Chondrocyte (in vitro differentiated cells): ENCODE measurements around the gene CCL18. TPM values are rescaled to one million over a fixed set of nuclear protein-coding genes. Genes with fewer than 3 reads are reported as not detected.
"Not testable (repeated sequence)": the region's sequence is repeated elsewhere in the genome, so short reads cannot be mapped to it uniquely, and the experiment has no call there.

Experiments used
- DNase-seq: peaks from one replicate; pipeline ENCODE4 v3.0.0; 2021; ENCODE audit warnings: mixed read lengths, low spot score
- H3K27ac Mint-ChIP-seq: one replicate; pipeline ENCODE4 v1.8.0; 2021; ENCODE audit warnings: mild to moderate bottlenecking, moderate library complexity, mixed read lengths; ENCODE audit not compliant: unreplicated experiment
- H3K27me3 Mint-ChIP-seq: 2 replicates; pipeline ENCODE4 v1.8.0; 2021; ENCODE audit warnings: low read depth, mixed read lengths
- H3K36me3 Mint-ChIP-seq: 2 replicates; pipeline ENCODE4 v1.8.0; 2021; ENCODE audit warnings: low read depth, mixed read lengths
- H3K4me1 Mint-ChIP-seq: 2 replicates; pipeline ENCODE4 v1.8.0; 2021; ENCODE audit warnings: low read depth, mild to moderate bottlenecking, mixed read lengths
- H3K4me3 Mint-ChIP-seq: one replicate; pipeline ENCODE4 v1.8.0; 2021; ENCODE audit warnings: mild to moderate bottlenecking, moderate library complexity, mixed read lengths; ENCODE audit not compliant: unreplicated experiment
- H3K9me3 Mint-ChIP-seq: 2 replicates; pipeline ENCODE4 v1.8.0; 2021; ENCODE audit warnings: low read depth, mixed read lengths
- total RNA-seq: library from RNA; stranded (reverse); gene quantifications from 3 replicates; pipeline ENCODE4 v1.2.1, GENCODE V29; 2021
- TF ChIP-seq, protein P1 (sequence below): fragments of 200-600 bp; sonication (generic); IDR thresholded peaks from 2 replicates; pipeline ENCODE4 v1.5.0; 2021; ENCODE audit warnings: antibody characterized with exemption, mild to moderate bottlenecking, moderate library complexity

CCL18 gene
- total RNA-seq, 1 donor from 2014 or later, result not detected

DNA sequence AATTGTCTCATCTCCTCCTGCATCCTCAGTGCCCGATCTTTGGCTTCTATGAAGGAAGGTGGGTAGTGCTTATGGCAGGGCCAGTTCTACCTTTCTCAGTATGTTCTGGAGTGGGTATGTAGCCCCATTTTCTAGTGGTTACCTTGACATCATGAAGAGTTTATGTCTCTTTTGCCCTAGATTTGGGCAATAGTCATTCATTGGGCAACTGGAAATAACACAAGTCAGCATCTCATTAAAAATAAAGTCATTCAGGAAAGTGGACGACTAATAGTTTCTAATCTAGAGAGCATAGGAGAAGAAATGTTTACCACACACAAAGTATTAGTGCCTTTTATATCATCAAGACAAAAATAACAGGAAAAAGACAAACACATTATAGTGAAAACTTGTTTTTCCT lies 19.6 kb downstream of the CCL18 start:
- not testable (repeated sequence) for H3K9me3 Mint-ChIP-seq, H3K36me3 Mint-ChIP-seq, H3K4me3 Mint-ChIP-seq, DNase-seq, H3K27ac Mint-ChIP-seq, H3K4me1 Mint-ChIP-seq
- peaks cover 20% of the 10 kb centered on the region for H3K27me3 Mint-ChIP-seq

DNA sequence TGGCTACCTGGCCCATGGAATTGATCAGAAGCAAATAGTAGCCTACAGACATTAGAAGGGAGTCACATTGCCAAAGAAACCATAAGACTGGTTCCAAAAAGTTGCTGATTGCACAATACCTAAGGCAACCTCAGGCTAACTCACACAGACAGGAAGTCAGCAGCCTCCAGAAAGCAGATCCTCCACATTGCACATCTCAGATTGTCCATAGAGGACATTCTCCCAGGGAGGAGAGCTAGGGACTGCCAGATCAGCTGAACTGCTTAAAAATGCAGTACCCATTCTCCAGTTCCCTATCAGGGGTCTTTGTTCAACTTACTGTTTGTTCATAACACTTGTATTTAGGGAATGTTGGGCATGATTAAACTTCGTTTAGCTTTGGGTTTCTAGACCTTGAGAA lies 21.7 kb downstream of the CCL18 start:
- DNase-seq, result no peak
- Mint-ChIP-seq H3K36me3 (no peaks in the 10 kb centered on the region), H3K27me3 (peaks cover 27% of the 10 kb centered on the region), H3K4me1 (no peaks in the 10 kb centered on the region), H3K27ac (no peak overlapping the region), H3K9me3 (no peaks in the 10 kb centered on the region), H3K4me3 (no peak overlapping the region)
- TF ChIP-seq, protein P1, sequence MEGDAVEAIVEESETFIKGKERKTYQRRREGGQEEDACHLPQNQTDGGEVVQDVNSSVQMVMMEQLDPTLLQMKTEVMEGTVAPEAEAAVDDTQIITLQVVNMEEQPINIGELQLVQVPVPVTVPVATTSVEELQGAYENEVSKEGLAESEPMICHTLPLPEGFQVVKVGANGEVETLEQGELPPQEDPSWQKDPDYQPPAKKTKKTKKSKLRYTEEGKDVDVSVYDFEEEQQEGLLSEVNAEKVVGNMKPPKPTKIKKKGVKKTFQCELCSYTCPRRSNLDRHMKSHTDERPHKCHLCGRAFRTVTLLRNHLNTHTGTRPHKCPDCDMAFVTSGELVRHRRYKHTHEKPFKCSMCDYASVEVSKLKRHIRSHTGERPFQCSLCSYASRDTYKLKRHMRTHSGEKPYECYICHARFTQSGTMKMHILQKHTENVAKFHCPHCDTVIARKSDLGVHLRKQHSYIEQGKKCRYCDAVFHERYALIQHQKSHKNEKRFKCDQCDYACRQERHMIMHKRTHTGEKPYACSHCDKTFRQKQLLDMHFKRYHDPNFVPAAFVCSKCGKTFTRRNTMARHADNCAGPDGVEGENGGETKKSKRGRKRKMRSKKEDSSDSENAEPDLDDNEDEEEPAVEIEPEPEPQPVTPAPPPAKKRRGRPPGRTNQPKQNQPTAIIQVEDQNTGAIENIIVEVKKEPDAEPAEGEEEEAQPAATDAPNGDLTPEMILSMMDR, result no peak

DNA sequence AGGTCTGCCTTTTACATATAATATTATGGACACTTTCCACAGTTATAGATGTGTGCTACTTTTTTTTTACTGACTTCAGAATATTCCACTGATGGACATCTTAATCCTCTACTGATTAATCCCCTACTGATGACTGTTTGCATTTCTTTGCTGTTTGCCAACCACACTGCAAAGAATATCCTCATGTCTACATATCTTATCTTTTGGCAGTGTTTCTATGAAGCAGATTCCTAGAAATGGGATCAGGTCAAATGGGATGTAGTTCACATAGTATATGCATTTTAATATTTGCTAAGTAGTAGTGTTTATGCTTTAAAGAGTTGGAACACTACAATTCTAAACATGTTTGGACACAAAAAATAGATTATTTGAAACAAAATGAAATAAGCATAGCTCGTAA lies 22.7 kb downstream of the CCL18 start:
- Mint-ChIP-seq H3K4me1 (no peaks in the 10 kb centered on the region), H3K27ac (no peak overlapping the region), H3K9me3 (no peaks in the 10 kb centered on the region), H3K27me3 (peaks cover 29% of the 10 kb centered on the region), H3K36me3 (no peaks in the 10 kb centered on the region), H3K4me3 (no peak overlapping the region)
- TF ChIP-seq, protein P1, result no peak
- no peak for DNase-seq

DNA sequence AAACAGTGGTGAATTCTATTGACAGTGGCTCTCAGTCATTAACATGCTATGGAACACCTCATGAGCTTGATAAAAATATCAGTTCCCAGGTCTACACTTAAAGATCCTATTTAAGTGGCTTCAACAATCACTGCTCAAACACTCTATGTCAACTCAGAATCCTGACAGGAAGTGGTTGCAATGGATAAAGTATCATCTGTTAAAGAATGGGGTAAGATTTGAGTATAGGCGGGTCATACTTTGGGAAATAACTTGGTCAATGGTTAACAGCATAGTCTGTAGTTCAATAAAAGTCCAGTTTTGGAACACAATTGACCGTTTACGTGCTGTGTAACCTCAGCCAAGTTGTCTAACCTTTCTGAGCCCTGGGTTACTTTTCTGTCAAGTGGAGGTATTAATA lies 23.4 kb downstream of the CCL18 start:
- not testable (repeated sequence) for H3K9me3 Mint-ChIP-seq, H3K36me3 Mint-ChIP-seq, DNase-seq, H3K27ac Mint-ChIP-seq, H3K4me3 Mint-ChIP-seq, H3K4me1 Mint-ChIP-seq
- H3K27me3 Mint-ChIP-seq, result peaks cover 31% of the 10 kb centered on the region

DNA sequence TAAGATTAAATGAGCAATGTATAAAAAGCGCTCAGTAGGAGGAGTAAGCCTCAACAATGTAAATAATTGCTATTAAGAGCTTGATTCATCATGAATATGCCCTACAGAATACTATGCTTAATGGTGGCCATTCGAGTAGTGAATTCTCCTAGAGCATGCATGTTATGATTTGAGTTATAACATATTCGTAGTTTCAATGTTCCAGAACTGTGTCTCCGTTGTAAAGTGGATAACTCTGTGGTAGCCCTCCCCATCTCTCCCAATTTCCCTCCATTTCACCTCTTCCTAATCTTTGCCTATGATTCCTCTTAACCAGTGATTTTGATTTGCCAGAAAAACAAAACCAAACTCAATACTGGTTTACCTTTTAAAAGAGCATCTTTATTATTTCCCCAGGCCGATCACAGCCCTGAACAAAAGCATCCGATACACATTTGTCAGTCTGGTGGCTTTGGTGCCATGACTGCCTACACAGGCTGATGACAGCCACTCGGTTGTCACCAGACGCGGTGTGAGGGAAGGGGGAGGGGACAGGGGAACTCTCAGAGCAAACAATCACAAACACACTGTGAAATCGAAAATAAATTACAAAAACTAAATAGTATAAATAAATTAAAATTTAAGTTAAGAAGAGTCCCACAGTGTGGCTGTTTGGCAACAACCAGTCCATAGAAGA lies 24.0 kb downstream of the CCL18 start:
- peaks cover 34% of the 10 kb centered on the region for H3K27me3 Mint-ChIP-seq
- H3K4me1 Mint-ChIP-seq, H3K9me3 Mint-ChIP-seq, DNase-seq, H3K4me3 Mint-ChIP-seq, H3K36me3 Mint-ChIP-seq, H3K27ac Mint-ChIP-seq: not testable (repeated sequence)

DNA sequence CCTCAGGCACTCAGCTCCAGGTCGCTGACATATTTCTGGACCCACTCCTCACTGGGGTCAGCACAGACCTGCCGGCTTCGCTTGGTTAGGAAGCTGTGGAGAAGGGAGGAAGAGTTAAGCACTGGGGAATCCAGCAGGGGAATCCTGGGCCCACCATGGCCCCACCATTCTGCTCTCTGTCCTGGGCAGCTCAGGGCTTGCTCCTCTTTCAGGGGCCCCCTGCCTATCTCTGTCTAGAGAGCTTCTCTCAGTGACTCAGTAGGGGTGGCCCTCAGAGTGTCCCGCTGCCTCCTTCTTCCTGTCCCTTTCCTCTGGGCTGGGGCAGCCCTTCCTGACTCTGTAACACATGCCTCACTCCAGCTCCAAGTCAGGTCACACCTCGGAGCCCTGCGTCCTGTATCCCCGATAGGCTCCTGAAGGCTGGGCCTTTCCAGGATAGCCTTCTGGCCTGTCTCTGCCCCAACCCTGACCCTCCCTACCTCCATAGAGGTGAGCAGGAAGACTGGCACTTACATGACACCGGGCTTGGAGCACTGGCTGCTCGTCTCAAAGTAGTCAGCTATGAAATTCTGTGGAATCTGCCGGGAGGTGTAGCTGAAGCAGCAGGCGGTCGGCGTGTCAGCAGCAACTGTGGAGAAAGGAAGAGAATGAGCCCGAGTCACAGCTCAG lies 24.7 kb downstream of the CCL18 start:
- H3K4me3 Mint-ChIP-seq, result no peak overlapping the region
- no peaks in the 10 kb centered on the region for H3K4me1 Mint-ChIP-seq
- H3K36me3 Mint-ChIP-seq, result no peaks in the 10 kb centered on the region
- peaks cover 33% of the 10 kb centered on the region for H3K27me3 Mint-ChIP-seq
- DNase-seq, result no peak
- TF ChIP-seq, protein P1, result no peak
- H3K9me3 Mint-ChIP-seq, result no peaks in the 10 kb centered on the region
- H3K27ac Mint-ChIP-seq, result no peak overlapping the region
